COLO668 (cell line): ENCODE measurements around the gene CPS1.

Experiments used
- DNase-seq: peaks from one replicate; lab custom pipeline; 2025; ENCODE audit not compliant: unreplicated experiment; lab: John Stamatoyannopoulos, UW

Gene CPS1

DNA sequence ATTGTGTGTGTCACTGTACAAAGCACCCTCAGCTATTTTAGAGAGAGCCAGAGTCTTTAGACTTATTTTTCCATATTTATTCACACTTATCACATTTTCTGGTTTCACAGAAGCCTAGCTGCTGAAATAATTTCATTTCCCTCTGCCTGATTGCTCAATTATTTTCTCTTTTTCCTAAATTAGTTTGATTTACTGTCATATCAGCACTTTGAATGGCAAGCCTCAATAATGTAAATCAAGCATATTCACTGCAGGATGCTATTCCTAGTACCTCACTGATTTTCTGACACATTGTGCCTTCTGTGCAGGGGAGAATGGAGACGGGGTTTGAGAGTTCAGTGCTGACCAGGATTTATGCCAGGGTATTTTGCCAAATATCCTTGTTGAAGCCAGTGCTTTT lies 48.3 kb downstream of the CPS1 start:
- DNase-seq = no peak

DNA sequence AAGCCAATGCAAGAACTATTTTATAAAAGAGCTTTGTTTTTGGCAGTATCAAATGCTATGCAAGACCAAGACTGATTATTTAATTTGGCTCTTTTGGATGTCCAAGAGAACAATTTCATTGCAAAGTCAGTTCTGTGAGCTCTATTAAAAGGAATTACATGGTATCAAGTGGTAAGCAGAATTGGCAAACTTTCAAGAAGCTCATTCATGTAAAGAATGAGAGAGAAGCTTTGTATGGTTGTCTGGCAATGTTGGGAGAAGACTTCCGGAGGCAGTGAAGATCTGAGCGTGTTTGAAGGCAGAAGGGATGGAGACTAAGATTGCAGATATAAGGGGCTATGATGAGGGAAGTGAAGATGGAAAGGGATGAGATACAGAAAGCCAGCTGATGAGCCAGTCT lies 49.6 kb downstream of the CPS1 start:
- DNase-seq = no peak

DNA sequence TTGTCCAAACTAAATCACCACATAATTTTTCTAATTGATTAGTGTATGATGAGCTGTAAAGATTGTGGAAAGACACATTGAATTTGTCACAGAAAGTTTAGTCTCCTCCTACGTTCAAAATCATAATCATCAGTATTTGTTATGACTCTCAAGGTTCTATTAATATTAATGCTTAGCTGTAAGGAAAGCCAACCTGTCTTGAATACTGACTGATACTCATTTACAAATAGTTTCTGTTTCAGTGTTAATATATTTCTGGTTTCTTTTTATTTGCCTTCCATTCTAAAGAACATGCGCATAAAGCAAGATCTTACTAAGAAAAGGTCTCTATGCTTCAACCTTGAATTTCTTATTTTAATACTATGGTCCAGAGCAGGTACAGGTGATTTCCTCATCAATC lies 55.1 kb downstream of the CPS1 start:
- DNase-seq = no peak

DNA sequence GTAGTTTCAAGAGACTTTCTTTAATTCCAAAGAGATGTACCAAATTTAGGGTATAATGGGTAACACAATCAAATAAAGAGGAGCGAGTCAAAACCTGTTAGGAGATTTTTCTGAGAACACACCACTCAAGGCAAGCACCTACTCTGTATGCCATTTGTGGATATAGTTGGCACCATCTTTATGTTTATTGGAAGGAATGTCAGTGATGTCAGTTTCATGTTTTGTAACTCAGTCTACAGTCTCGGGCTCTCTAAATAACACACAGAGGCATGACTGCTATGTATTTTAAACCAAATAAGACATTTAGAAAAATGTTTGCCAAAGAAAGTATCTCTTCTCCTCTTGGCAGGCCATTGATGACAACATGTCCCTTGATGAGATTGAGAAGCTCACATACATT lies 59.7 kb downstream of the CPS1 start:
- DNase-seq = no peak

DNA sequence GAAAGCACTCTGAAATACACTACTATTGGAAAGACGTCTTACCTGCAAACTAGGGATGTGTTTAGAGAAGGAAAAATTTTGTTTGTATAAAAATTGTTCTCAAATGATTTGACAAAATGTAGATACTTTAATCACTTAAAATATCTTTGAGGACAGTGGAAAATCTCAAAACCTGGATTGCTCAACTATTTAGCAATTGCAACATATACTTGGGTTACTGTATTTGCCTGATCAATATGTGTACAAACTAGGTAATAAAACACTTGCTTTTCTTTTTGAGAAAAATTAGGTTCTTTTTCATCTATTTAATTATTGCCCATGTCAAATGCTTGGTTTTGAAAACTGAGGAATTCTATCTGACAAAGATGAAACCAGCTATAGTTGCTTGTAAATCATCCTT lies 60.9 kb downstream of the CPS1 start:
- no peak for DNase-seq

DNA sequence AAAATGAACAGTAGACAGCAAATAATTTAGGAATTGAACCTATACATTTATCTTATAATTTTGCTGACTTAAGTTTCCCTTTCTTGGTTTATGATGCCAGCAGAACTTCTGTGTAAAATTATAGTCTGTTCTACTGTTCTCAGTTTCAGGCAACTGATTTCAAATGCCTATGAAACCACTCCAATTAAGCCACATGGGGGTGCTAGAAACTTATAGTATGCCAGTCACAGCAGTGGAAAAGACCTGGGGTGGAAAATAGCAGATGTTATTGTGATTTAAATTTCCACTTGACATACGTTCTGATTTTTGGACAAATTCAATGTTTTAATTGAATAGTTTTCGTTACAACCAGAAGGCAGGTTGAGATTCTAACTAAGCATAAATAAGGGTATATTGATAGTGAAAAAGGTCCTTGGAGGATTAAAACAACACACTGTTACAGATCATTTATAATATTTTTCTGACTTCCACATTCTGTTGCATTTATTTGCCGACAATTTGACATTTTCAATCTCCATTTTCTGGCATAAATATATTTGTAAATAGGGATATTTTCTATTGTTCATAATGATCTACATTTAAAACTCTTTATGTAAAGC lies 61.4 kb downstream of the CPS1 start:
- no peak for DNase-seq

DNA sequence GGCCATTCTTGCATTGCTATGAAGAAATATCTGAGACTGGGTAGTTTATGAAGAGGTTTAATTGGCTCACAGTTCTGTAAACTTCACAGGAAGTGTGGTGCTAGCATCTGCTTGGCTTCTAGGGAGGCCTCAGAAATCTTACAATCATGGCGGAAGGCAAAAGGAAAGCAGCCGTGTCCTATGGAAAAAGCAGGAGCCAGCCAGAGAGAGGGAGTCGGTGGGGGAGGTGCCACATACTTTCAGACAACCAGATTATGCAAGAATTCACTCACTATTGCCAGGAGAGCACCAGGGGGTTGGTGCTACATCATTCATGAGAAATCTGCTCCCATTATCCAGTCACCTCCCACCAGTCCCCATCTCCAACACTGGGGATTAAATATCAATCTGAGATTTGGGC lies 64.1 kb downstream of the CPS1 start:
- no peak for DNase-seq

DNA sequence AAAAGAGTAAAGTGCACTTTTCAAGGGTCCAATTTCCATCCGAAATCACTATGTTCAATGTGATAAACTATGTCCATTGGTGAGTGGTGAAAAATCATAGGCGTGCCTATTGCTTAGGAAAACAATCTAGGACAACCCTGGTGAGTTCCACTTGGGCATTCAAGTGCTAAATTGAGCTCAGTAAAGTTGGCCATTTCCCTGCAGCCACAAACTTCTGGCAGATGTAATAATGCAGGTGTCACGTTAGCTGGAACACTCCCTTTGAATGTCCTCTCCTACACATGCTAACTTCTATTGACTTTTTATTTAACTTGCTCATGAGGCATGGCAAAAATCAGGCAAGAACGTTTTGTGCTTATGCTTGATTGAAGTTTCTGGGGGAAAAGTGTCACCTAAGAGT lies 67.1 kb downstream of the CPS1 start:
- no peak for DNase-seq

DNA sequence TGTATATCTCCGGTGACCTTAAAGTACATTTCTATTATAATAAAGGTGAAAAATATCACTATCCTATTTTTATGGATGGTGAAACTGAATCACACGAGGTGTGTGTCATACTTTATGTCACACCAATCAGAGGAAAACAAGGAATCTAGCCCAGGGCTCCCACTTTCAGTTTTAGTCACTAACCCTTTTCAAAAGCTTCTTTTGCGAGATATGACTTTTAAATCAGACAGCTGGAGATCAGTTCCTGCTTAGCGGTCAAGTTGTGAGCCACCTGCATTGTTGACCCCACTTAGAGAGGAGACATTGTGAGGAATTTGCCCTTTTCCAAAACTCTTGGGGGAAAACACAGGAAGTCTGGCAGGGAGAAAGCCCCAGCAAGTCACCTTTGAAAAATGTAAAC lies 70.5 kb downstream of the CPS1 start:
- no peak for DNase-seq

DNA sequence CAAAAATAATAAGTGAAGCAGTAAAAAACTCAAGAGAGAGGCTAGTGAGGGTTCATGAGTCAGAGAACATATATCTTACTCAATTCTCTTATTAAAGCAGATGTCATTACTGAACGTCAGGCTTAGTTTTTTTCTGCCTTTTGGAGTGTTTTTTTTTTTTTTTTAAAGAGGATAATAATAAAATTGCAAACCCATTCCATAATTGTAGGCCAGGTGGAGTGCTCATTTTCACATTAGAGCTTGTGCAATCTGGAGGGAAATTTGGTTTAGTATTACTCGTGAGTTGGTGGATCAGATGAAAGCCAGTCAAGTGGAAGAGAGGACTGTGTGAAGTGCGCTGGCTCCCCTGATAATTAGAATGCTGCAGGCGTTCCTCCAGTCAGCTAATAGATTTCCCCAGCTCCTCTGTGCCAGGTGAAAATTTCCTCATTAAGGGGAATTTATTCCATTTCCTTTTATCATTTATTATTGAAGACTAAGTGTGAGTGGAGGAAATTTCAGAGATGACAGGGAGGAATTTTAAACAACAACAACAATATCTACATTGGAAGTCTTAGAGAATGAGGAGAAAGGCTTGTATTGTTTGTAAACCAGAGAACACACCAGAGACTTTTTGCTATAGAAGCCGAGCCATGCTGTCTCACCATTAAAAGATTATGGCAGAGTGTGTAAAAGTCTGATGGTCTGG lies 74.6 kb downstream of the CPS1 start:
- no peak for DNase-seq

DNA sequence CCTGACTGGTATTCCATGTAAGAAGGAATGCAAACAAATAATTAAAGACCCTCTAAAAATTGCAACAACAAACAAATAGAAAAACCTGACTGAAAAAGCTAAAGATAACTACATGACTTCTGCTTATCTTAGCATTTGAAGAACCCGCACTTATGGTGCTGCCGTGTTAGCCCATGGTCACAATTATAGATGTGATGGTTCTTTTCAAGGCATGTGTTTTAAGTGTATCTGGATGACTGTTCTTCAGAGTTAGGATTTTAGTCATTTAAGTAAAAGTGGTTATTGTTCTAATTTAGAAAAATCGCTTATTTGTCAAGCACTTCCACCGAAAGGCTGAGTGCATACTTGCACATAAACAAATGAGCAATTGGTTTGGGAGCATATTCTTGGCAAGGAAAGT lies 77.3 kb downstream of the CPS1 start:
- DNase-seq = no peak

DNA sequence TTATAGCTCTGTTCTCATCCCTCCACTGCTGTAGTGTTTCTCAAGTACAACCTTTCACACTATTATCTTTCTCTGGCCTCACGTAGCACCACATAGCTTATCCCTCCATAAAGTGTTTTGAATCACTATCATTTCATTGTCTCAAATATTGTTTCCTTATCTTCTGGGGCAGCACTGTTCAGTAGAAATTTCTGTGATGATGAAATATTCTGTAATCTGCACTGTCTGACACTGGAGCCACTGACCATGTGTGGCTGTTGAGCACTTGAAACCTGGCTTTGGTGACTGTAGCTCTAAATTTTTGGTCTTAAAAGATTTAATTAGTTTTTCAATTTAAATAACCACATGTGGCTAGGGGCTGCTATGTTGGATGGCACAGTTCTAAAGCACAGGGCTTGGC lies 78.9 kb downstream of the CPS1 start:
- DNase-seq = no peak

DNA sequence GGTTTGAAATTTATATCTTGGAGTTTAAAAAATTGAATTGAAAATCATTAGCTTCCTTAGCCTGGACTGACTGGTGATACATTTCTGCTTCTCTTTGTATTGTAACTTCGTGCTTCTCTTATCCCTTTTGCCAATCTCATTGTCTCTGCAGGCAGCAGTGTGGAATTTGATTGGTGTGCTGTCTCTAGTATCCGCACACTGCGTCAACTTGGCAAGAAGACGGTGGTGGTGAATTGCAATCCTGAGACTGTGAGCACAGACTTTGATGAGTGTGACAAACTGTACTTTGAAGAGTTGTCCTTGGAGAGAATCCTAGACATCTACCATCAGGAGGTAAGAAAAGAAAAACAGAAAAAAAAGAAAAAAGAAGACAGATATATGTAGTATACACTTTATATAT lies 85.9 kb downstream of the CPS1 start:
- no peak for DNase-seq

DNA sequence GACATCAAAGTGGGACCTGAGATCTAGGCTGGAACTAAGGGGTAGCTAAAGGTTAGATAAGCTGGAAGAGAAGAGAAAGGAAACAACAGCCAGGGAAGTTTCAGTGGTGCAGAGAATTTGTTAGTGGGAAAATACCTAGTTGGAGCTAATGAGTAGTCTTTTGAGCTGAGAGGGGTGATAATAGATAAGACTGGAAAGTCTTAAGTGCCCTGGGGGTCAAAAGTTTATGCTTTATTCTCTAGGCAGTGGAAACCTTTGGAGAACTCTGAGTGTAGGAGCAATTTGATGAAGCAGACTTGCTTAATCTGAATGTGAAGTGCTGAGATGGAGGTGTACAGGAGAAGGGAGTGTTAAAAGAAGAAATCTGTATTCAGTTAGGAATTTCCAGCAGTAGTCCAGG lies 90.8 kb downstream of the CPS1 start:
- no peak for DNase-seq

DNA sequence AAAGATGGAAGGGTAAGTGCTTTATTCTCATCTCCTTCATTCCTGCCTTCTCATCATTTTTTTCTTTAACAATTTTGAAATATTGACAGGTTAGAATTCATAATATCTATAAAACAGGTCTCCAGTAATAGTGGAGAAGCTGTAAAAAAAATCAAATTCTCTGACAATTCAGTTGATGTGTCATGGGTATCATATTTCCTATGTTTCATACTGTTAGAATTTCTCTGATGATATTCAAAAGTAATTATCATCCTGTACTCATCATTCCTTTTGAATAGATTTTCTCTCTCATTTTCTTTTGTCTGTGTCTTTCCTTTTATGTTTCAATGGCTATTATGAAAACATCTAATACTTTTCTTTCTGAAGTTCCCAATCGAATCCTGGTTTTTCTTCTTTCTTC lies 97.7 kb downstream of the CPS1 start:
- no peak for DNase-seq

DNA sequence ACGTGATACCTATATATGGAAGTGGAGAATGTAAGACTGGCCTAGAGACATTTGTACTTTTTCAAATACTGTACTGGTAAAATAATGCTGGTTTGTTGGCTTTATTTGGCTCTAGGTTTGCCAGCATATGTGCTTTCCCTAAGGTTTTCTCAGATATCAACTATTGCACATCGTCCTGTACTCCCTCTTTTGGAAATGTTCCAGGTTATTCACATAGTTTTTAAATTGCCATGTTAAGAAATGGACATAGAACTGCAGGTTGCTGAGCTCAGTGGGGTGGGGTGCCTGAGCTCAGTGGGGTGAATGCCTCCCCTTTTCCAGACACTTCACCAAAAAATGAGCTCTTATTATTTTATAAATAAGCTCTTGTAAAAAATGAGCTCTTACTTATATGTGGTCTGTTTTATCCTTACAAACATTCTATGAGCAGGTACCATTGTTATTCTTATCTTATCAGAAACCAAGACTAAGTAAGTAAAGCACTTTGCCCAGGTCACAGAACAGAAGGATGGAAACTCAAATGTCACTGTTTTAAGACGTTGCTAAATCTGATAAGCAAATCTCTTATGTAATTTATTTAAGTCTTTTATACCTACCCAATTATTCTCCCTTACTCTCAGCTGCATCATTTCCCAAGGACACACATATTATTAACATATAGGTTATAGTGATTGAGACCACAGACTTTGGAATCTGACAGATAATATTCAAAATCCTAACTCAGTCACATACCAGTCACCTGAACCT lies 99.0 kb downstream of the CPS1 start:
- no peak for DNase-seq

DNA sequence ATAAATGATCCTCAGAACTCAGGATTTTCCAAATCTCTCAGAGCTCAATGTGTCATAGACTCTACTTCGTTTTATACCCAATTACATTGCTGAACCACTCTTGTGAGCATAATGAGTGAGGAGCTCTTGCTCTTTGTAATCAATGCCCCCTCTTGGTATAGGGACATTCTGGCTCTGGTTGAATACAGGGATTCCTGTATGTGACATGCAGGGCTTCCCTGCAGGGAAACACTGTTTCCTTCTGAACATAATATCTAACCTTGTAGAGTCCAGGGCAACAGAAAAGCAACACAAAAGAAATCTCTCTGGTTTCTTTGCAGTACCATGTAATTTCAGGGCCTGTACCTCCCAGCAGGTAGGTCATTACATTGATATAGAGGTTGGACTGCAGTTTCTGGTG lies 101.5 kb downstream of the CPS1 start:
- DNase-seq = no peak

DNA sequence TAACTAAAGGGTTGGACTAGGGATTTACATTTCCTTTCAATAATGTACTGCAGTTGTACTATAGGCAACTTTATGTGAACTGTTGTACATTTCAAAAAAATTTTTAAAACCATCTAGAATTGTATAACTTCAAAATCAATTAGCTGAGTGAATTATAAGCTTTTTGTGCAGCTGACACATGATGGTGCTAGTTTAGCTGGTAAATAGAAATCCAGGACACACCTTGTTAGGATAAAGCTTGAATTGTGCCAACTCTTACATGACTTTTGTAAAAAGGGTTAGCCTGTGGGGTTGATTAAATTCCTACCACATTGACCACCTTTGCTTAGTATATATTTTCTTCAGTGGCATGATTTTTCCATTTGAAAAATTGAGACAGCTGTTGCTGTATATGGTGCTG lies 104.4 kb downstream of the CPS1 start:
- DNase-seq = no peak

DNA sequence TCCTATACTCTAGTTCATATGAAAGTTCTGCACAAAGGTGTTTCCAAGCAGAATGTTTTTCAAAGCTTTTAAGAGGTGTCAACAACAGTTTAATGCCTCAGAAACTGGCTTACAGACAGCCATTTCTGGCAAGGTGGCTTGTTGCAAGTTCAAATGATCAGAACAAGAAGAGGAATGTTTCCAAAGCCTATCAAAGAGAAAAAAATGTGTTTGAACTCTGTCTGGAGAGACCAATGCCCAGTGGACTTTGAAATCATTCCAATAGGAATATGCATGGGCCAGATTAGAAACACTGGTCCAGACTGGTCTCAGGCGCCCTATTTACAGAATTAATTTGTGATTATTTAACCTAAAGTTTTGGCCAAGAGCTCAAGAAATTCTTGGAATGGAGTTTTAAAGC lies 106.2 kb downstream of the CPS1 start:
- no peak for DNase-seq

DNA sequence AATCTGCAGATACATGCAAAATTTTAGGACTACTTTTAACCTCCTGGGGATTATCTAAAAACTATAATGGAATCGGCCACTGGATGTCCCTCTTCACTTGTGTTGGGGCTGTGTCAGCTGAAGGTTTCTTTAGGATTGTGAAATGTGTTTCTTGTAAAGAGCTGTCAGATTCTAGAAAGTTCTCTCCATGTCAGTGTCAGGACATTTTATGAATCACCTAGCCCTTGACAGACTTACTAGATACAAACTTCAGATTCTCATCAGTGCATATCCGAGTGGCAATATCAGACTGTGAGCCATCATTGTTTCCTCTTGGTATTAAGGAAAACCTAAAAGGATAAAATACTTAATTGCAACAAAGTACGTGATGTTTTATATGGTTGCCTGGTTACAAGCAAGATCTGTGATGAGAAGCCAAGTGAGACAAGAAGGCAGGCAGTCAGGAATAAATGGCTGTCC lies 107.3 kb downstream of the CPS1 start:
- DNase-seq = no peak

DNA sequence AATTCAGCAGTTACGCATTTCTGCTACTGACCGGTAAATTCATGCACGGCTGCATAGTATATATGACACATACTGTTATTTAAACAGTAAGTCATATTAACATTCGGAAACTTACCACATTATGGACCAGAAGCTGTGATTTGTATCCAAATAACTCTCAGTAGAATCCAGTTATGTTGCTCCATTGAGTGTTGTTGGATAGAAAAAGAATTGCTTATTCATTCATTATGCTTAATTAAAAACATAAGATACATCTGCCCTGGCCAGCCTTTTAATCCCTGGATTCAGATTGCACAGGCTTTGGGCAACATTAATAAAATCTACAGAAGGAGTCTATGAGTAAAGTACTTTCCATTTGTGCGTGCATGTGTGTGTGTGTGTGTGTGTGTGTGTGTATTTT lies 111.3 kb downstream of the CPS1 start:
- DNase-seq = no peak

DNA sequence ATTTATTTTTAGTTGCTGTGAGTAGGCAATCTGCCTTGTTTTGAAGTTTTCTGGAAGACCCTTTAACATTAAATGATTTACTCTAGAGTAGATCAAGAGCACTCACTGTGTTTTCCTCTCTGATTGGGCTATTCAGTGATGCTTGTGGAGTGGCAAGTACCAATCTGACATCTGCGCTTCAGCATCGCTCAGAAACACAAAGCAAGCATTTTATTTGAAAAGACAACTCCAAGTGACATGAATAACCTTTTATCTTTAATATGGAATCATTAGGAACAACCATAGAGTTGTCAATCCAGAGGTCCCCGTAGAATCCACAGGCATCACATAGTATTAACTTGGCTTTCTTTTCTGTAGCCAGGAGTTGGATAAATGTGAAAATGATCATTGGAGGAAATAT lies 114.7 kb downstream of the CPS1 start:
- DNase-seq = no peak

DNA sequence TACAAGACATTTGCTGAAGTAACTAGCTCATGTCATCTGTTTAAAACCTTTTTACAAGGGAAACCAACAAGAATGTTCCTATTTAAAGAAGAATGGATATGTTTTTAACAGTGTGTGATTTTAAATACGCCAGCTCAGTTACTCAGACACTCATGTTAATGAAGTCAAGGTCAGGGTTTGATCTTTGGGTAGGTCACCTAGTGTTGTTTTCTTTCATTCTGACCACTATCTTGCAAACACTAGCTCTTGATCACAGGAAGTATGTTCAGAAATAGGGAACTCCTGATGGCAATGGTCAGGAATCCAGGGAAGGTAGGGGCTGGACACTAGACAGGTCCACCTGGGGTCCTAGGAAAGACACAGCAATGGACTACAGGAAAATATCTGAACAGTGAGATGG lies 116.7 kb downstream of the CPS1 start:
- no peak for DNase-seq
